ENCODE measurements around the gene PODXL. TPM values are rescaled to one million over a fixed set of nuclear protein-coding genes. Genes with fewer than 3 reads are reported as not detected.

The PODXL gene
- polyA plus RNA-seq, 2 donors = 3.4 to 3.5 TPM

DNA sequence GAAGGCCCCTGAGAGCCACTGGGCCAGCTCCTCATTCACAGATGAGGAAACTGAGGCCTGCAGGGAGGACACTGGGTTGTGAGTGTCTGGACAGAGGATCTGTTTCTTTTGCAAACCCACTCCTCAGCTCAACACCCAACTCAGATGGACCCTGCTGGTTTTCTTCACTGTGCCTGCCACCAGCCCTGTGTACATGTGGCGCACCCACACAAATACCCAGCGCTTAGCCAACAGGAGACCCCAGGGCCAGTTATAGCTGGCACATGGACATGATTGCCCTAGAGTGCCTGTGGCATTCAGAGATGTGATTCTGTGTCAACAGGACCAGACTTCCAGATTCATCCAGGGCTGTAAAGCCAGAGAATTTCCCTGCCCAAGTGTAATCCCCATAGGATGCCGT is 12.4 kb downstream of the PODXL start:
- Histone ChIP-seq H3K4me1 (ENCODE audit: control insufficient read depth in 2 of 2, insufficient read depth in 2 of 2, low read length in 1 of 2) (no peaks in the 10 kb centered on the region), H3K4me3 (ENCODE audit: low read depth in 1 of 2, low read length in 2 of 2) (no peak overlapping the region), H3K27ac (ENCODE audit: low read depth in 2 of 2, low read length in 1 of 2) (no peak overlapping the region), H3K27me3 (ENCODE audit: control insufficient read depth in 1 of 2, insufficient read depth in 2 of 2, low read length in 2 of 2) (no peaks in the 10 kb centered on the region), H3K36me3 (ENCODE audit: control insufficient read depth in 2 of 2, insufficient read depth in 2 of 2, low read length in 1 of 2) (no peaks in the 10 kb centered on the region), H3K9me3 (ENCODE audit: control insufficient read depth in 2 of 2, insufficient read depth in 1 of 2, low read depth in 1 of 2, low read length in 1 of 2) (no peaks in the 10 kb centered on the region)
- 94% methylated on average over 3 of the region's 3 CpGs for WGBS, 2 donors

DNA sequence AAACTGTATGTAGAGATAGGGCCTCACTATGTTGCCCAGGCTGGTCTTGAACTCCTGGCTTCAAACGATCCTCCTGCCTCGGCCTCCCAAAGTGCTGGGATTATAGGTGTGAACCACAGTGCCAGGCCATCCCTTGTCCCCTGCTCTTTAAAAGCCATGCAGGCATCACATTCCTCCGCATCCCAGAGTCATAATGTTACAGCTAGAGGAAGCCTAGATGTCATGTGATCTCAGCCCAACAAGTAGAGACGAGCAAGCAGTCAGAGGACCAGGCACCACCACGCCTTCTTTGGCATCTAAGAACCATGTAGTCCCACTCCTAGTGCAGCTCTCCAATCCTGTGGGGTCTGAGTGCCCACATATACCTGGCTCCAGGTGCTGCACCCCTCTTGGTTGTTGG is 13.1 kb downstream of the PODXL start:
- Histone ChIP-seq H3K9me3 (ENCODE audit: control insufficient read depth in 2 of 2, insufficient read depth in 1 of 2, low read depth in 1 of 2, low read length in 1 of 2) (peaks cover 0 to 2% of the 10 kb centered on the region in 2 donors), H3K27me3 (ENCODE audit: control insufficient read depth in 1 of 2, insufficient read depth in 2 of 2, low read length in 2 of 2) (no peaks in the 10 kb centered on the region), H3K36me3 (ENCODE audit: control insufficient read depth in 2 of 2, insufficient read depth in 2 of 2, low read length in 1 of 2) (no peaks in the 10 kb centered on the region), H3K4me3 (ENCODE audit: low read depth in 1 of 2, low read length in 2 of 2) (no peak overlapping the region), H3K4me1 (ENCODE audit: control insufficient read depth in 2 of 2, insufficient read depth in 2 of 2, low read length in 1 of 2) (peaks cover 0 to 3% of the 10 kb centered on the region in 2 donors), H3K27ac (ENCODE audit: low read depth in 2 of 2, low read length in 1 of 2) (no peak overlapping the region)
- WGBS, 2 donors = 81% methylated on average over 5 of the region's 5 CpGs

DNA sequence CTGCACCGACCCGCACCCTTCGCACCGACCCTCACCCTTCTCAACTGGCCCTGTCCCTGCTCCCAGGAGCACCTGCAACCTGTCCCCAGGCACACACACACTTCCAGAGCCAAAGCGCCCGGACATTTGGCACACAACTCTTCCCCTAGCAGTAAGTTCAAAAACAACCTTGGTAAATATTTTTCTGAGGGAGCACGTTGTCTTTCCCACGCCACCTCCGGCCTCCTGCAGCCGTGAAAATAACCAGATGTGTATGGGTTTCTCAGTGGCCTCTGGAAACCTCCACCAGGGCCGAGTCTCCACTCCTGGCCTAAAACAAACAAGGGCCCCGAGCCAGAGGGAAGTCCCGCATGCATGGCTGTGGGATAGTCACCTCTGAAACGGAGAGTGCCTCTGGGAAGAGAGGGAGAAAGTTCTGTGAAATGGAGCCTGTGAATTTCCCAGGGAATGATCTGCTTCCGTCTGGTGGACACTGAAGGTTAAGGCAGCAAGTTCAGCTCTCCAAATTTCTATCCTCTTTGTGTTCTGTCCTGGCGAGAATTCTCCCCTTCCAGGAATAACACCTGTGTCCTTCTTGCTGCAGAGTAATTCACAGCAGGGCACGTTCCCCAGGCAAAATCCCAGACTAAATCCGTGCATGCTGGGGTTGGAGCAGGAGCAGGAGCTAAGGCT is 15.8 kb downstream of the PODXL start:
- peak overlapping the region in 1 of 2 donors; percentile 29 for H3K27ac ChIP-seq (ENCODE audit: low read depth in 2 of 2, low read length in 1 of 2)
- H3K9me3 ChIP-seq (ENCODE audit: control insufficient read depth in 2 of 2, insufficient read depth in 1 of 2, low read depth in 1 of 2, low read length in 1 of 2) = peaks cover 0 to 2% of the 10 kb centered on the region in 2 donors
- H3K4me1 ChIP-seq (ENCODE audit: control insufficient read depth in 2 of 2, insufficient read depth in 2 of 2, low read length in 1 of 2) = peaks cover 0 to 4% of the 10 kb centered on the region in 2 donors
- 54 to 63% methylated on average over 18 of the region's 18 CpGs for WGBS, 2 donors
- no peaks in the 10 kb centered on the region for H3K36me3 ChIP-seq (ENCODE audit: control insufficient read depth in 2 of 2, insufficient read depth in 2 of 2, low read length in 1 of 2)
- H3K4me3 ChIP-seq (ENCODE audit: low read depth in 1 of 2, low read length in 2 of 2) = no peak overlapping the region
- H3K27me3 ChIP-seq (ENCODE audit: control insufficient read depth in 1 of 2, insufficient read depth in 2 of 2, low read length in 2 of 2) = no peaks in the 10 kb centered on the region

DNA sequence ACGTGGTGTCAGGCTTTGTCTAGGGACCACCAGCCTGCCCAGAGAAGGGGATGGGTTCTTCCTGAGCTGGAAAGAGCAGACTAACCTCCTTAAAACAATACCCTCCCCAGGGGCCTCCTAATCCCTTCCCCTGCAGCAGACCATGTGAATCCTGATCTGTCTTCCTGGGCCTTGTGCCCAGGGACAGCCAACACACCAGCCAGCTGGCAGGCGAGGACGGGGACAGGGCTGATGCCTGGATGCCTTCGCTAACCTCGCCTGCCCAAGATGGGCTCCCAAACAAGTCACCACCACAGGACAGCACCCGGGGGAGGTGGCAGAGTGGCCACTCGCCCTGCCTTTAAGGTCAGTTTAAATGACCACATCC is 17.6 kb downstream of the PODXL start:
- Histone ChIP-seq H3K4me1 (ENCODE audit: control insufficient read depth in 2 of 2, insufficient read depth in 2 of 2, low read length in 1 of 2) (peaks cover 0 to 4% of the 10 kb centered on the region in 2 donors), H3K9me3 (ENCODE audit: control insufficient read depth in 2 of 2, insufficient read depth in 1 of 2, low read depth in 1 of 2, low read length in 1 of 2) (peaks cover 0 to 2% of the 10 kb centered on the region in 2 donors), H3K27me3 (ENCODE audit: control insufficient read depth in 1 of 2, insufficient read depth in 2 of 2, low read length in 2 of 2) (no peaks in the 10 kb centered on the region), H3K27ac (ENCODE audit: low read depth in 2 of 2, low read length in 1 of 2) (peak overlapping the region in 1 of 2 donors; percentile 13), H3K36me3 (ENCODE audit: control insufficient read depth in 2 of 2, insufficient read depth in 2 of 2, low read length in 1 of 2) (no peaks in the 10 kb centered on the region), H3K4me3 (ENCODE audit: low read depth in 1 of 2, low read length in 2 of 2) (no peak overlapping the region)
- WGBS, 2 donors = 57 to 59% methylated on average over 7 of the region's 7 CpGs

DNA sequence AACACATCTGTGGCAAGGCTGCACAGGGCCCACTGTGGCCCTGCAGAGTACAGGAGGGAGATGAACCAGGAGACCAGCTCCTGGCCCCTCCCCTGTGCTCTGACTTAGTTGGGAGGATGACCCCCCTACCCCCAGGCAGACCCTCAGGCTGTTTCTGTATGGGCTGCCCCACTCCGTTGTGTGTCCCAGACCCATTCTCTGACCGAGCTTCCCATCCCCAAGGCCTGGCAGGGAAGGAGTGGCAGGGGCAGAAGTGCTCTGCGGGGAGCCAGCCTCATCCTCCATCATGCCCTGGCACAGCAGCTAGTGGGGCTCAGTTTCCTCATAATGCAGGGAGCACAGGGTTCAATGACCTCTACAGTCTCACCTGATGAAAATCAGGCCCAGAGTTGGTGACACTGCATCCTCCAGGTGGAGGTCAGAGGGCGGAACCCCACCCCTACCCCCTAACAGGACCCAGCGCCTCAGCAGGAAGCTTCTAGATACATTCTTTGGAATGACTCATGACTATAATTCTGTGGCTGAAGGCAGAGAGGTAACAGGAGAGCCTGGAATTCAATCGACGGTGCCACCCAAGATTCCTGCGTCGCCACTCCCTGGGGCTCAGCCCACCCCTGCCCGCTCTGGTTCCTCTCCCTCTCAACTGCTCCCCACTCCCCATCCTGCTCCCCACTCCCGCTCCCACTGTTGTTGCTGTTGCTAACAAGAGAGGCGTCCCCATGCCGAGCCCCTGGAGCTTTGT is 18.2 kb downstream of the PODXL start:
- H3K4me1 ChIP-seq (ENCODE audit: control insufficient read depth in 2 of 2, insufficient read depth in 2 of 2, low read length in 1 of 2) = peaks cover 0 to 4% of the 10 kb centered on the region in 2 donors
- H3K4me3 ChIP-seq (ENCODE audit: low read depth in 1 of 2, low read length in 2 of 2) = no peak overlapping the region
- H3K9me3 ChIP-seq (ENCODE audit: control insufficient read depth in 2 of 2, insufficient read depth in 1 of 2, low read depth in 1 of 2, low read length in 1 of 2) = peaks cover 0 to 2% of the 10 kb centered on the region in 2 donors
- no peaks in the 10 kb centered on the region for H3K36me3 ChIP-seq (ENCODE audit: control insufficient read depth in 2 of 2, insufficient read depth in 2 of 2, low read length in 1 of 2)
- H3K27me3 ChIP-seq (ENCODE audit: control insufficient read depth in 1 of 2, insufficient read depth in 2 of 2, low read length in 2 of 2) = no peaks in the 10 kb centered on the region
- no peak overlapping the region for H3K27ac ChIP-seq (ENCODE audit: low read depth in 2 of 2, low read length in 1 of 2)
- 71 to 81% methylated on average over 13 of the region's 13 CpGs for WGBS, 2 donors

DNA sequence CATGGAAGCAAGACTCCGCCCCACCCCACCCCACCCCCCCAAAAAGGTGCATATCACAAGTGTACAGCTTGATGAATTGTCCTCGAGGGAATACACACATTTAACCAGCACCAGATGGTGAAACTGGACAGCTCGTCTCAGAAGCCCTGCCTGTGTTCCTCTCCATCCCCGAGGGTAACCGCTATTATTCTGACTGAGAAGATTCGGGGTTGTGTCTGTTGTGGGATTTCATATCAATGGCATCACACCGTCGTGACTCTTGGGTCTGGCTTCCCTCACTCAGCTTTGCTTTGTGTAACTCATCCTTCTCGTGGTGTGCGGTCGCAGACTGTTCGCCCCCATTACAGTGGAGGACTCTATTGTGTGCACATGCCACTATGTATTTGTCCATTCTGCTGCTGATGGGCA is 18.9 kb downstream of the PODXL start:
- no peak overlapping the region for H3K27ac ChIP-seq (ENCODE audit: low read depth in 2 of 2, low read length in 1 of 2)

DNA sequence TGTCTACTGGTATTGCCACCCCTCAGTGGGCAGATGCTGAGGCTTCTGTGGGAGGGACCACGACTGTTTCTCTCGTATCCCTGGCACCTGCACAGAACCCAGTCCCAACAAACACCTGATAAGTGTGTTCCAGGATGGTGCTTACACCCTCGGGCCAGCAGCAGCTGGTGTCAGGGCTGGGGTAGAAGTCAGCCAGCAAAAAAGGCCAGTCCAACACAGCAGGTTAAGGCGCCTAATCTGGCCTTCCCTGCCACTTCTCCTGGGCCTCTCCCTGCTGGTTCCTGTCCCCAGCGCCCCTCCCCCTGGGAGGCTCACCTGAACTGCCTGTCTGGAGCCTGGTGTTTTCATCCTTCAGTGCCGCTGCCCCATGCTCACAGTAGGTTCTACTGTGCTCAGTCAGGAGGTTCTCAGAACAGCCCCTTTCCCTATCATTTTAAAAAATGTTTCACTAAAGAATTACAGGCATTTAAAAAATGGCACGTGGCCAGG is 20.0 kb downstream of the PODXL start:
- WGBS, 2 donors = 58 to 67% methylated on average over 6 to 7 of the region's 7 CpGs
- no peaks in the 10 kb centered on the region for H3K36me3 ChIP-seq (ENCODE audit: control insufficient read depth in 2 of 2, insufficient read depth in 2 of 2, low read length in 1 of 2)
- H3K4me1 ChIP-seq (ENCODE audit: control insufficient read depth in 2 of 2, insufficient read depth in 2 of 2, low read length in 1 of 2) = peaks cover 0 to 4% of the 10 kb centered on the region in 2 donors
- peaks cover 0 to 2% of the 10 kb centered on the region in 2 donors for H3K9me3 ChIP-seq (ENCODE audit: control insufficient read depth in 2 of 2, insufficient read depth in 1 of 2, low read depth in 1 of 2, low read length in 1 of 2)
- H3K27ac ChIP-seq (ENCODE audit: low read depth in 2 of 2, low read length in 1 of 2) = no peak overlapping the region
- H3K4me3 ChIP-seq (ENCODE audit: low read depth in 1 of 2, low read length in 2 of 2) = no peak overlapping the region
- H3K27me3 ChIP-seq (ENCODE audit: control insufficient read depth in 1 of 2, insufficient read depth in 2 of 2, low read length in 2 of 2) = no peaks in the 10 kb centered on the region

More for the DNA sequence above, 18.9 kb downstream of the PODXL start:
- Histone ChIP-seq H3K36me3 (ENCODE audit: control insufficient read depth in 2 of 2, insufficient read depth in 2 of 2, low read length in 1 of 2) (no peaks in the 10 kb centered on the region), H3K9me3 (ENCODE audit: control insufficient read depth in 2 of 2, insufficient read depth in 1 of 2, low read depth in 1 of 2, low read length in 1 of 2) (peaks cover 0 to 2% of the 10 kb centered on the region in 2 donors), H3K4me1 (ENCODE audit: control insufficient read depth in 2 of 2, insufficient read depth in 2 of 2, low read length in 1 of 2) (peaks cover 0 to 4% of the 10 kb centered on the region in 2 donors), H3K27me3 (ENCODE audit: control insufficient read depth in 1 of 2, insufficient read depth in 2 of 2, low read length in 2 of 2) (no peaks in the 10 kb centered on the region), H3K4me3 (ENCODE audit: low read depth in 1 of 2, low read length in 2 of 2) (no peak overlapping the region)
- WGBS, 2 donors = 78 to 80% methylated on average over 12 of the region's 12 CpGs

DNA sequence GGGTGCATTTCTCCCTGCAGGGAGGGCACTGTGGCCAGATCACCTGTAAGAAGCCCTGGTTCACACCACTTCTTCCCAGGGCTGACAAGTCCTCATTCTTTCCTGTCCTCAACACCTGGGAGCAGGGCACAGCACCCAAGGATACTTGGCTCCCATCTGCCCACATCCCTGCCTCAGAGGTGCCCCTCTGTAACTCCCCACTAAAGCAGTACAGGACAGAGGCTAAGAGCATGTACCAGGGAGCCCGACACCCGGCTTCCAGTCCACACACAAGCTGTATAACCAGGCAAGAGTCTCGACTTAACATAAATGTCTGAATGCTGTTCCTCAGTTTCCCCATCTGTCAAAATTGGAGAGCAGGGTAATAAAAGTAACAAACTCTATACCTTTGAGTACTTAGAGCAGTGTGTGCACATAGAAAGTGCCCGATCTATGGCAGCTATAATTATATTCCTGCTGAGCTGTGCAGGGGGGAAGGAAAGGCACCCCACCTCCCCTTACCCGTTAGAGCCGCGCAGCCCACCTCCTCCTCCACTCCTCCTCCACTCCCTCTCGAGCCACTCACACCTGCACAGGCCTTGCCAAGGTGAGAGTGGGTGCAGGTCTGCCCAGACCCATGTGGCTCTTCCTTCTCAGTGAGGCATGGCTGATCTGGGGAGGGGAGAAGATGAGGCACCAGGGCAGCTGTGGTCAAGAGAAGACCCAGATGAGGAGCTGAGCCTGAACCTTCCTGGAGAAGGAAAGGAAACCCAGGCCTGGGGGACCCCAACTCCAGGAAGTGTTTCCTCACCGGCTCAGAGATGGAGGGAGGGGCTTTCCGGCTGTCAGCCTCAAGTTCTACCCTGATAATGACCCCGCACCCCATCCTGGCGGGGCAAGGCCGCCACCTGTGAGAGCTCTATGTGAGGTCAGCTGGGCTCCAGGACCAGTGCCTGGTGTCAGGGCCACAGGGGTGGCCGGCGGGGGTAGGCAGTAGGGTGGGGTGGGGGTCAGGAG is 22.6 kb downstream of the PODXL start:
- 83 to 84% methylated on average over 15 of the region's 15 CpGs for WGBS, 2 donors
- peaks cover 0 to under 1% of the 10 kb centered on the region in 2 donors for H3K9me3 ChIP-seq (ENCODE audit: control insufficient read depth in 2 of 2, insufficient read depth in 1 of 2, low read depth in 1 of 2, low read length in 1 of 2)
- no peak overlapping the region for H3K4me3 ChIP-seq (ENCODE audit: low read depth in 1 of 2, low read length in 2 of 2)
- no peaks in the 10 kb centered on the region for H3K27me3 ChIP-seq (ENCODE audit: control insufficient read depth in 1 of 2, insufficient read depth in 2 of 2, low read length in 2 of 2)
- no peaks in the 10 kb centered on the region for H3K36me3 ChIP-seq (ENCODE audit: control insufficient read depth in 2 of 2, insufficient read depth in 2 of 2, low read length in 1 of 2)
- H3K4me1 ChIP-seq (ENCODE audit: control insufficient read depth in 2 of 2, insufficient read depth in 2 of 2, low read length in 1 of 2) = peaks cover 0 to 4% of the 10 kb centered on the region in 2 donors
- H3K27ac ChIP-seq (ENCODE audit: low read depth in 2 of 2, low read length in 1 of 2) = no peak overlapping the region

DNA sequence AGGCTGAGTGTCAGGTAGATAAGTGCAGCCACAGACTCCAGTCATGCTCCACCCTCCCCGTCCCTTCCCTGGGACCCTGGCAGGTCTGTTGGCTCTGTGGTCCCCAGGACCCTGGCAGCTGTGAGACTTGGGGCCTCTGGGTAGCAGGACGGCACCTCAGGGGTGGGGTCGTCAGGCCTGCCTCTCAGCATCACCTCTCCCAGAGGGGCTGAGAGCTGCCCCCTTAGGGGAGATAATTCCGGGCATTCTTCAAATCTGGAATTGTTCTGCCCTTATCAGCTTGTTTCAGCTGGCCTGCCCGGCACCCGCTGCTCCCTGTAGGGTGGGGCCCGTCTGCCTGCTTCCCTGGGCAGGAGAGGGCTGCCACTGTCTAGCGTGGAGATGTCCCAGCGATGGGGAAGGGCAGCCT is 23.3 kb downstream of the PODXL start:
- H3K9me3 ChIP-seq (ENCODE audit: control insufficient read depth in 2 of 2, insufficient read depth in 1 of 2, low read depth in 1 of 2, low read length in 1 of 2) = no peaks in the 10 kb centered on the region
- WGBS, 2 donors = 44 to 52% methylated on average over 9 of the region's 9 CpGs

More for the DNA sequence above, 23.3 kb downstream of the PODXL start:
- Histone ChIP-seq H3K27ac (ENCODE audit: low read depth in 2 of 2, low read length in 1 of 2) (no peak overlapping the region), H3K36me3 (ENCODE audit: control insufficient read depth in 2 of 2, insufficient read depth in 2 of 2, low read length in 1 of 2) (no peaks in the 10 kb centered on the region), H3K4me1 (ENCODE audit: control insufficient read depth in 2 of 2, insufficient read depth in 2 of 2, low read length in 1 of 2) (peaks cover 0 to under 1% of the 10 kb centered on the region in 2 donors), H3K27me3 (ENCODE audit: control insufficient read depth in 1 of 2, insufficient read depth in 2 of 2, low read length in 2 of 2) (no peaks in the 10 kb centered on the region), H3K4me3 (ENCODE audit: low read depth in 1 of 2, low read length in 2 of 2) (no peak overlapping the region)

Measured in esophagus (tissue), 2 donors.